Urothelium cell line (cell line): ENCODE measurements around the gene PTOV1.
"Not testable (repeated sequence)": the region's sequence is repeated elsewhere in the genome, so short reads cannot be mapped to it uniquely, and the experiment has no call there.

Experiments used
- DNase-seq: peaks from one replicate; pipeline ENCODE4 v3.0.0; 2011; ENCODE audit warnings: low spot score, mixed read lengths
- FAIRE-seq: peaks from 2 replicates; lab custom pipeline; 2011; peaks lifted over from hg19 to GRCh38; lab: Jason Lieb, UNC

PTOV1 gene

DNA sequence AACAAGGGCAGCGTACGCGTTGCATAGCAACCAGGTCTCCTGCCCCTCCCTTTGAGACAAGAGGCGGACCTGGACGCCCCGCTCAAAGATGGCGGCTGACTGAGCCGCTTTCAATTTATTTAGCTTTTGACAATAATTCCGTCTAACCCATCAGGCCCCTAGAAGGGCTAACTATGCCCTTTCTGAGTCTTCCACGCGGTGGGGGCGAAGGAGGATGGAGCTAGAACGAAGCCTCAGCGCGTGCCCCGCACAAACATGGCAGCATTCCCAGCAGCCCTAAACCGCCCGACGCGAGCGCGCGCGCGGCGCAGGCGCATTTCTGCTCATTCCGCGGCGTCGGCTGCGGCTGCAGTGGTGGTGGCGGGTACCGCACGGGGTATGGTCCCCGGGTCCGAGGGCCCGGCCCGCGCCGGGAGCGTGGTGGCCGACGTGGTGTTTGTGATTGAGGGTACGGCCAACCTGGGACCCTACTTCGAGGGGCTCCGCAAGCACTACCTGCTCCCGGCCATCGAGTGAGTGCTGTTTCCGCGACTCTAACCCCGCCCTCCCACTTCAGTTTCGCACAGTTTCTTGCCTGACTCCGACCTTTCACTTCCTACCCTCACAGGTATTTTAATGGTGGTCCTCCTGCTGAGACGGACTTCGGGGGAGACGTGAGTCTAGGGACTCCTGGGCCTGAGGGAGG lies 32.9 kb upstream of the PTOV1 start, which contains the start of gene MED25:
MED25 (plus strand) TSS at position 326 of the 685 bp plus-strand sequence; CDS start at position 379, 53 bp downstream.
- DNase-seq (peak; percentile 93), FAIRE-seq (no peak)

DNA sequence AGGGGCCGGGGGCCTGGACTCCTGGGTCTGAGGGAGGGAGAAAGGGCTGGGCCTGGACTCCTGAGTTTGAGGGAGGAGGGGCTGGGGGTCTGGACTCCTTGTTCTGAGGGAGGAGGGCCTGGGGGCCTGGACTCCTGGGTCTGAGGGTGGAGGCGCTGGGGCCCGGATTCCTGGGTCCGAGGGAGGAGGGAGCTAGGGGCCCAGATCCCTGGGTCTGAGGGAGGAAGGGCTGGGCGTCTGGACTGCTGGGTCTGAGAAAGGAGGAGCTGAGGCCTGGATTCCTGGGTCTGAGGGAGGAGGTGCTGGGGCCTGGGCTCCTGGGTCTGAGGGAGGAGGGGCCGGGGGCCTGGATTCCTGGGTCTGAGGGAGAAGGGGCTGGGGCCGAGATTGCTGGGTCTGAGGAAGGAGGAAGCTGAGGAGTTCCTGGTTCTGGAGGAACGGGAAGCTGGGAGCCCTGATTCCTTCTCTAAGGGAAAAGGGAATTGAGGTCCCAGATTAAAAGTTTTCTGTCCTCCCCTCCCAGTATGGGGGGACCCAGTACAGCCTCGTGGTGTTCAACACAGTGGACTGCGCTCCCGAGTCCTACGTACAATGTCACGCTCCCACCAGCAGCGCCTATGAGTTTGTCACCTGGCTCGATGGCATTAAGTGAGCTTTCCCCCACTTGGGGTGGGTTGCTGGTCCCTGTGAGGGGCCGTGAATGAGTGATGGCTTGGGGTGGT lies 32.1 kb upstream of the PTOV1 start:
- FAIRE-seq (no peak), DNase-seq (no peak)

DNA sequence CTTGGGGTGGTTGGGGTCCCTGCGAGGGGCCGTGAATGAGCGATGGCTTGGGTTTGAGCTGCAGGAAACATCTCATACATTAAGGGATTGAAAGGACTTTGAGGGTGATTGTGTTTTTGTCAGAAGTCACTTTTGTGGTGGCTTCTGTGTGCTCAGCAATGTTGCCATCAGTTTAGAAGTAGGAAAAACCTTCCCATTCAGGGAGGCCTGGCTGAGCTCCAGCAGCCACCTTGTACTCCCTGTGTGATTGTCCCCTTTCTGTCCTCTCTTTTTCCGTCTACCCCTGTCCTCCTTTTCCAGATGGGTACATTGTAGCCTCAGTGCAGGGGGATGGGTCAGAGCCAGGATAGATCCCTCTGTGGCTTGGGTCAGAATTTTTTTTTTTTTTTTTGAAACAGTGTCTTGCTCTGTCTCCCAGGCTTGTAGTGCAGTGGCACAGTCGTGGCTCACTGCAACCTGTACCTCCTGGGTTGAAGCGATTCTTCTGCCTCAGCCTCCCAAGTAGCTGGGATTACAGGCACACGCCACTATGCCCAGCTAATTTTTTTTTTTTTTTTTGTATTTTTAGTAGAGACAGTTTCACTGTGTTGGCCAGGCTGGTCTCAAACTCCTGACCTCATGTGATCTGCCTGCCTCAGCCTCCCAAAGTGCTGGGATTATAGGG lies 31.4 kb upstream of the PTOV1 start:
- FAIRE-seq, DNase-seq: not testable (repeated sequence)

DNA sequence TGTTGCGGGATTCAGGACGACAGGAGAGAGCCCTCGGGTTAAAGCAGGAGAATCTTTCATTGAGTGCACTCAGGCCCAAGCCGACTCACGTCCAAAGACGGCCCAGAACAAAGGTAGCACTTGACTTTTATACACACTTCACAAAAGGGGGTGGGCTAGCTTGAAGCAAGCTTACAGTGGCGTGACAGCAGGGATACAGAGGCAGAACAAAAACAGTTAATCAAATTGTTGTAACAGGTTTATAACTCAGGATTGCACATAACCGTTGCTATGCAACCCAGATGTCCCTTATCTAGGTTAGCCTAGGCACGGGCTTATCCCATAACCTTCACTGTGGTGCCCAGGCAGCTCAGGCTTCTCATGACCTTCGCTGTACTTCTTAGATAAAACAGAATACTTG lies 30.8 kb upstream of the PTOV1 start:
- DNase-seq (no peak), FAIRE-seq (no peak)

DNA sequence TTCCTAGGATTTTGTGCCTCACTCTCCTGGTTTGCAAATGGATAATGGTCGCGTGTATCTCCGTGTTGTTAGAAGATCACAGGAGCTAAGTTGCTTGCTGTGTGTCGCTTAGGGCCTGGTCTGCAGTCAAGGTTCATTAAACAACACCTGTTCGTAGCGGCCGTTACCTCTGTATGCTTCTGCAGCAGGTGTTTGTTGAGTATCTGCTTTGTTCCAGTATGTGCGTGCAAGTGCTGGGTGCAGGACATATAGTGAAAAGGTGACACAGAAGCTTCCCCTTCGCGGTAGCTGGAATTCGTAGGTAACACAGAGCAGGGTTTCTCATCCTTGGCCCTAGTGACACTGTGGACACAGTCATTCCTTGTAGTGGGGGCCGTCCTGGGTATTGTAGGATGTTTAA lies 27.5 kb upstream of the PTOV1 start:
- DNase-seq (no peak), FAIRE-seq (no peak)

DNA sequence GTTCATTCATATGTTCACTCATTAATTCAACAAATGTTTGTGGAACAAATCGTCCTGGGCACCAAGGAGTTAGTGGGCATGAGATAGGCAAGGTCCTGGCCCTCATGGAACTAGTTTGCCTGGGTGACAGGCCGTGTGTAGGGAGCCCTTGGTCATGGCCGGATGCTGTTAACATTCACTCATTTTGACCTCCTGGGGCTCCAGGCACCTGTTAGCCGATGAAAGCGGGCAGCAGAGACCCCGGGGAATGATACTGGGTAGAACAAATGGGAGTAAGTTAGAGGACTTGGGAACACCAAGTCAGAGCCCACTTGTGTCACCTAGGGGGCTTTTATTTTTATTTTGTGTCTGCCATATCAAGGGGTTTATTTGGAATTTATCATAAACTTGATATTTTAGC lies 26.3 kb upstream of the PTOV1 start:
- no peak for FAIRE-seq
- DNase-seq = no peak

DNA sequence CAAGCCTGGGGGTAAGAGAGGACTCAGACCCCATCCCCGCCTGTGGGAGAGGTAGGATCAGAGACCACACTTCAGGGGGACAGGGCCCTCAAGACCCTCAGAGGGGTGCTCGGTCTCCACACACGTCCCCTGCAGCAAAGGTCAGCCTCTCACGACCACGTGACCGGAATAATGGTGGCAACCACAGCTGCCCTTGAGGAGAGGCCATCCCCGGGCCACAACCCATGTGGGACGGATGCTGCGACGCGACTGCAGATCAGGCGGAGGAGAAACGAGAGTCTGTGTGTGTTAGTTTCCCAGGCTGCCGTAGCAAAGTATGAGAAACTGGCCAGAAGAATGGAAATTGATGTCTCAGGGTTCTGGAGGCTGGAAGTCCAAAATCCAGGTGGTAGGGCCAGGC lies 23.9 kb upstream of the PTOV1 start:
- FAIRE-seq = no peak
- no peak for DNase-seq

DNA sequence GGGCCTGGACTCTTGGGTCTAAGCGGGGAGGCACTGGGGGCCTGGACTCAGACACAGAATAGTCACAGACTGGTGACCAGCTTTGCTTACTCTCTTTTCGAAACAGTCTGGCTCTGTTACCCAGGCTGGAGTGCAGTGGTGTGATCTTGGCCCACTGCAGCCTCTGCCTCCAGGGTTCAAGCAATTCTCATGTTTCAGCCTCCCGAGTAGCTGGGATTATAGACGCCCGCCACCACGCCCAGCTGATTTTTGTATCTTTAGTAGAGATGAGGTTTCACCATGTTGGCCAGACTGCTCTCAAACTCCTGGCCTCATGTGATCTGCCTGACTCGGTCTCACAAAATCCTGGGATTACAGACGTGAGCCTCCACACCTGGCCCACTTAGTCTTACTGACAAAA lies 21.8 kb upstream of the PTOV1 start:
- FAIRE-seq (no peak), DNase-seq (no peak)

DNA sequence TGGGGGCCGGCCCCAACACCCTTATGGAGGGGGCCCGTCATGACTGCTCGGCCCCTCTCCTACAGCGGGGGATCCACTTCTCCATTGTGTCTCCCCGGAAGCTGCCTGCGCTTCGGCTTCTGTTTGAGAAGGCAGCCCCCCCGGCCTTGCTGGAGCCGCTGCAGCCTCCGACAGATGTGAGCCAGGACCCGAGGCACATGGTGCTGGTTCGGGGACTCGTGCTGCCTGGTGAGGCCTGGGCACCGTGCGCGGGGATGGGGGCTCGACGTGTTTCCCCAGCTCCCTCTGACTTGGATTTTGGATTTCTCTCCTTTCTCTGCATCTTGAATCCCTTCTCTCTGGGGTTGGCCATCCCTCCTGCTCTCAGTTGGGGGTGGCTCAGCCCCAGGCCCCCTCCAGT lies 21.2 kb upstream of the PTOV1 start:
- FAIRE-seq = no peak
- DNase-seq = no peak

DNA sequence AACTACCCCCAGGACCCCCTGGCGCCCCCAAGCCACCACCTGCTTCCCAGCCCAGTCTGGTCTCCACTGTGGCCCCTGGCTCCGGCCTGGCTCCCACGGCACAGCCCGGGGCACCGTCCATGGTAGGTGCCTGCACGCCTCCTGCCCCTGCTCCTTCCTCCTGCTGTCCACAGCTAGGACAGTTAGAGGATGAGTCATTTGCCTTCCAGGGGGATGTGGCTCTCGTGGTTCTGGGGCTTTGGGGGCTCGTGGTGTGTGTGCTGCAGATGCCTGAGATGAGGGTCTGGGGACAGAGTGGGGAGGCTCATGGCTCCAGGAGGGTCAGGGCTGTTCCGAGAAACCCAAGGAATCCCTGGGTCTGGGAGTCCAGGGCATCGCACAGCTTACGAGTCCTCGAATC lies 20.2 kb upstream of the PTOV1 start:
- no peak for FAIRE-seq
- no peak for DNase-seq

DNA sequence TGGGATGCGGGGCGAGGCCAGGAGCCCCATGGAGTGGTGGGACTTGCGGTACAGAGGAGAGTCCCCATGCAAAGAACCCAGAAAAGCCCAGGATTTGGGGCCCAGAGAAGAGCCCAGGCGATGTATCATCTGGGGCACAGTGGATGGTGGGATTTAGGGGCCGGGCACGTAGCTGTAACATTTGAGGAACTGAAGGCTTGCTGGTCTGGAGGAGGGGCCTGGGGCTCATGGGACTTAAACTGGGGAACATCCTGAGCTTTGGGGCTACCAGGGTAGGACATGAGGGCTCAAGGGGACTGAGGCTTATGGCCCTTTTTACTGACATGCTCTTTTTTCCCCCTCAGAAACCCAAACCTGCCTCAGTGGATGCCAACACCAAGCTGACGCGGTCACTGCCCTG lies 19.4 kb upstream of the PTOV1 start:
- no peak for FAIRE-seq
- DNase-seq = no peak

DNA sequence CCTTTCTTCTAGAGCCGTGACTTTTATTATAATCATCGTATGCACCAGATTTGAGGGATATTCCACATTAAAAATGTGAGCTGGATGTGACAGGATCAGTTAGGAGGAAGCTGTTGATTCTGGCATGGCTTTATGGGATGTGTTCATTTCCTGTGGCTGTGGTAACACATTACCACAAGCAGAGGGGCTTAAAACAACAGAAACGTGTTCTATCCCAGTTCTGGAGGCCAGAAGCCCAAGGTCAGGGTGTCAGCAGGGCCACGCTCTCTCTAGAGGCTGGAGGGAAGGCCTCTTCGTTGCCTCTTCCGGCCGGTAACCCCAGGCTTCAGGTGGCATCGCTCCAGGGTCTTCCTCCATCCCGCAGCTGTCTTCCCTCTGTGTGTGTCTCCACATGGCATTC lies 18.4 kb upstream of the PTOV1 start:
- no peak for FAIRE-seq
- no peak for DNase-seq

DNA sequence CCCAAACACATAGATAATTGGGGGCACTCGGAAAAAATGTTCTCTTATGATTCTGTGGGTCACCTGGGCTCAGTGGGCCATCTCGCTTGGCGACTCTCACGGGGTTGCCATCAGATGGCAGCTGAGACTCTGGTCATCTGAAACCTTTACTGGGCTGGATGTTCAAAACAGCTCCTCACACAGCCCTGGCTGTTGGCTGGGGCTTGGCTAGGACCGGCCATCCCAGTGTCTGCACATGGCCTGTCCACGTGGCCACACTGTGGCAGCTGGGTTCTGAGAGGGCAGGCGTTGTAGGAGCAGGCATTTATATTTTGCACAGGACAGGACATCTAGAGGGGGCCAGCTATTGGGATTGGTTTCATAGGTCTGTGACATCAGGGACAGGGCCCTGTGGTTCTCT lies 17.4 kb upstream of the PTOV1 start:
- DNase-seq (no peak), FAIRE-seq (no peak)

DNA sequence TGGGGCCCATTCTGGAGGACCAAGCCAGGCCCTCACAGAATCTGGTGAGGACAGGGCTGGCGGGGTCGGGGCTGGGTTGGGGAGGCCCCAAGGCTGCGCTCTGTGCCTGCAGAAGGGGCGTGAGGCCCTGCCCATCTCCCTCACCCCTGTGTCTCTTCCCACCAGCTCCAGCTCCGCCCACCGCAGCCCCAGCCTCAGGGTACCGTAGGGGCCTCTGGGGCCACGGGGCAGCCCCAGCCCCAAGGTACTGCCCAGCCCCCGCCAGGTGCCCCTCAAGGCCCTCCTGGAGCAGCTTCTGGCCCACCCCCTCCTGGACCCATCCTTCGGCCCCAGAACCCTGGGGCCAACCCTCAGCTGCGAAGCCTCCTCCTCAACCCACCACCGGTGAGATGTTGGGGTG lies 15.4 kb upstream of the PTOV1 start:
- no peak for DNase-seq
- no peak for FAIRE-seq

DNA sequence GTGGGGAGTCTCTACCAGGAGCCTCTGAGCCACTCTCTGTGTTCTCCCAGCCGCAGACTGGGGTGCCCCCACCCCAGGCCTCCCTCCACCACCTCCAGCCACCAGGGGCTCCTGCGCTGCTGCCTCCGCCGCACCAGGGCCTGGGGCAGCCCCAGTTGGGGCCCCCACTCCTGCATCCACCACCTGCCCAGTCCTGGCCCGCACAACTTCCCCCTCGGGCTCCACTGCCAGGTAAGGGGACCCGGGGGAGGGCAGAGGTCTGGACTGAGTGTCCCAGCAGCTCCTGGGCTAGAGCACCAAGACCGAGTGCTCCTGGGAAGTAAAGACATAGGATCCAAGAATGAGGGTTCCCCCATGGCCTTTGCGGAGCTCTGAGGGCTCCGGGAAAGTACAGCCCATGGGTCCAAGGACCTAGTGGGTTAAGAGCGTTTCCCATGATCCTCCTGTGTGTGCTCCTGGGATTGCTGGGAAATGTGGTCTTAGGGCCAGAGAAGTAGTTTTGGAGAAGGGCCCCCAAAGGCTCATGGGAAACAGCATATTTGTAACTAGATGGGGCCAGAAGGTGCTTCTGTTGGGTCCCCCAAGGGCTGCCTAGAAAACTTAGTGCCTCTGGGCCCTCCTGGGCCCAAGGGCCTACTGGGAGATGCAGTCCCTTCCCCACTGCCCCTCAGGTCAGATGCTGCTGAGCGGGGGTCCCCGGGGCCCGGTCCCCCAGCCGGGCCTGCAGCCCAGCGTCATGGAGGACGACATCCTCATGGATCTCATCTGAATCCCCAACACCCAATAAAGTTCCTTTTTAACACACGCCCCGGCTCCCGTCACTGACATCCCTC lies 14.6 kb upstream of the PTOV1 start:
- FAIRE-seq (no peak), DNase-seq (no peak)

DNA sequence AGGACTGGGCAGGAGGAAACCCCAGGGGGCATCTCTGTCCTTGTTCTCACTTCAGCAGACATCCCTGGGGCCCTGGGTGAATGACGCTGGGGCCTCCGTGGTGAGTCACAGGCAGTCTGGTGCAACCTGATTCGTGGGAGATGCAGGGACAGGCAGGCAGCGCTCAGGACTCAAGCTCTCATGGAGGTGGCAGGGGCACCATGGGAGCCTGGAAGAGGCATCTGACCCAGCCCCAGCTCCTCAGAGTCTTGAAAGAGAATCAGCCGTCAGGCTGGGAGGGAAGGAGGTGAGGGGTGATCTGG lies 14.0 kb upstream of the PTOV1 start:
- no peak for FAIRE-seq

DNA sequence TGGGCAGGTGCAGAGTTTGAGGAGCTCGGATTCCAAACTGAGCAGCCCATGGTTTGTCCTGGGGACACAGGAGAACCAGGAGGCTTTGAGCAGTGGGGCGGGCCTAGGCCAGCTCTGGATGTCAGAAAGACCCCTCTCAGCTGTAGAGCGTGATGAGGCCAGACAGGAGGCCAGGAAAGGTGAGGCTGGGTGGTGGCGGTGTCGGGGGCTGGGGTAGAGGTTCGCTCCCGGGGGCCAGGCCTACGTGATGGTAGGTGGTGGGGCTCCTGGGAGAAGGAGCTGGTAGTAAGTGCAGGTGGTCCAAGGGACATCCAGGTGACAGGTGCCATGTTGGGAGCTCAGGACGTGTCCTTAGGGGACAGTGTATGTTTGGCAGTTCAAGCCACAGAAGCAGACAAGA lies 13.5 kb upstream of the PTOV1 start:
- no peak for DNase-seq
- no peak for FAIRE-seq

More for the DNA sequence above, 14.0 kb upstream of the PTOV1 start:
- no peak for DNase-seq

DNA sequence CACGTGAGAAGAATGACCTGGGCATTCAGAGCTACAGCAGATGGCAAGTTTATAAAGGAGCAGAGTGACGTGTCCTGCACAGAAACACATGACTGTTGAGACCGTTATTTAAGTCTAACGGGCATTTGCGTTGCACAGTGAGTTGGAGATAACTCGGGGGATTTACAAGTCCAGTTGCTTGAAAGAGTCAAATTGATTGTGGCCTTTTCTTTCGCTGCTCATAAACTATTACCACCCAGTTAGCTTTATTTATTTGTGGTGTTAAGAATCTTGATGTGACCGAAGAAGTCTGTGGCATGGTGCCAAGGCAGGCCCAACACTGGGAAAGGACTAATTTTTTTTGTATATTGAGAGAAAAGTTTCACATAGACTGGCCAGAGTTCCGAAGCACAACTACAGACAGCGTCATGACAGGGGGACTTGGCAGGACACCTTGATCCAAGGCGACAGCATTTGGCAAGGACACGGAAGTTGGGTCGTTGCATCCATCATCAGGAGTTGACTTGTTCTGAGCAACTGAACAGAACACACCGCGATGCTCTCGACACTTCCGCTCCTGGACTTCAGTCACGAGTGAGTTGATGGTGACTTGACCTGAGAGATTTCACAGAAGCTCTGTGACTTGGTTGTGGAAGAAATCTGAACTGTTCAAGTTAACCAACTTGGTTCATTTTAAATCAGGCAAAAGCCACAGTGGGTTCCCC lies 11.9 kb upstream of the PTOV1 start:
- DNase-seq (no peak), FAIRE-seq (no peak)

DNA sequence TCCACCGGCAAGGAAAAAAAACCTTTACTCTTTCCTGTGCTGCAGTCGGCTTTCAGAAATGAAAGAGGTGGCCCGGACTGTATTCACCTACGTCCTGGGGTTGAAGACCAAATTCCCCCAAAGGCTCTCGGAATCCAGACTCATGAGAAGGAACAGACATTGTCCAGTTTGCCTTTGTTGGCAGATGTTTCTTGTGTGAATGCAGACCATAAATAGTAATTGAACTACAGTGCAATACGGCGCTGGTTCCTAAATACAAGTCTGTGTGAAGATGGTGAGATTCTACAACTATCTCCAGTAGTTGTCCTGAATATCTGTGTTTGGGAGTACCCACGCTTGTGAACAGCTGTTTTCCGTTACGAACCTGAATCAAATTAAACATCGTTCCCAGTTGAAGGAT lies 11.2 kb upstream of the PTOV1 start:
- FAIRE-seq (no peak), DNase-seq (no peak)

DNA sequence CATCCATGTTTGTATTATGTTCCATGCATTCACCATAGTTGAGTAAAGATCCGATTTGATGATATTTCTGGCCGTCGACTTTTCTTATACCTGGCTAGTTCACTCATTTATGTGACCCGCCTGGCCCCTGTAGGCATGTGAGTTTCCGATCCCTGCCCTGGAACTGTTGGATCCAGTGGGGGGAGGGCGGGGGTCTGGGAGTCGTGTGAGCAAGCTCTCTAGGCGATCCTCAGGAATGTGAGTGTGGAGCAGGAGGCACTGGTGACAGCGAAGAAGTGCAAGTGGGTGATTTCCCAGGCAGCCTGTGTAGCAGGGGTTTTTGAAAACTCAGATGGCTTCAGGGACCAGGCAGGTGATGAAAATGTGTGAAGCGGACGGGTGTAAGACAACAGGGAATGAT lies 10.6 kb upstream of the PTOV1 start:
- FAIRE-seq = no peak
- DNase-seq = no peak

DNA sequence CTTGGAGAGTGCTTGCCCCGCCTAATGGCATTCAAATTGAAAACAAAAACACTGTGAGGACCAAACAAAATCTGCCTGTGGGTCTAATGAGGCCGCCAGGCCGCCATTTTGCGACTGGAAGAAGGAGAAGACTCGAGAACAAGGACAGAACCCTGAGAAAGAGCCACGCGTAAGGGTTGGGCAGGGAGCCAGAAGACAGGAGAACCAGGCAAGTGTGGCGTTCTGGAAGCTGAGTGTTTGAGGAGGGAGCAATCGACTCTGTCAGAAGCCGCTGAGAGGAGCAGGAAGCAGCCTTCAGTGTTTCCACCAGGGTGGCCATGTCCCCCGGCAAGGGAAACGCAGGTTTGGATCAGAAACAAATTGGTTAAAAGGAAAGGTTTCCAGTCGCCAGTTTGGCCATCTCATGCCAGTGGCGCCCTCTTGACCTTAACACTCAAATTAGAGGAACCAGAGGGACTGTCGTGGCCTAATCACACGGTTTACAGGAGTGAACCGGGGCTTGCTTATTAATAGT lies 10.2 kb upstream of the PTOV1 start:
- FAIRE-seq (no peak), DNase-seq (no peak)
